Activated gamma-delta T cell (primary cell): Measurements from ENCODE around the gene ARHGAP19.
"Not testable (repeated sequence)": the region's sequence is repeated elsewhere in the genome, so short reads cannot be mapped to it uniquely, and the experiment has no call there.

Source experiments
- DNase-seq: peaks from one replicate; lab custom pipeline; 2025; lab: John Stamatoyannopoulos, UW

ARHGAP19 gene

DNA sequence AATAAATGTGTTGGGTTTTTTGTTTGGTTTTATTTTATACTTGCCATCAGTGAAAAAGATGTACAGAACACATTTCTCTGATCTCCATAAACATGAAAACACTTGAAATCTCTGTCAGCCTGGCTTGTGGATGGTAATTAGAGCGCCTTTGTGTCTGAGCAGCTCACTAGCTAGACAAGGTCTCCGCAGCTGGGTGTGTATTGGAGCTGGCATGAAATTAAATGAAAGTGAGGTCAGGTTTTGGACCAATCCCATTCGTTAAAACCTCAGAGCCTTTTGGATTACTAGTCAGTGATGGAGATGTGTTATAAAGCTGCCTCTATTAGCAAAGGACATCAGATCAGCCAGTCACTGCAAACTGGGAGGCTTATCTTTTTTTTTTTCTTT is 29.4 kb upstream of the ARHGAP19 start:
- DNase-seq: no peak

DNA sequence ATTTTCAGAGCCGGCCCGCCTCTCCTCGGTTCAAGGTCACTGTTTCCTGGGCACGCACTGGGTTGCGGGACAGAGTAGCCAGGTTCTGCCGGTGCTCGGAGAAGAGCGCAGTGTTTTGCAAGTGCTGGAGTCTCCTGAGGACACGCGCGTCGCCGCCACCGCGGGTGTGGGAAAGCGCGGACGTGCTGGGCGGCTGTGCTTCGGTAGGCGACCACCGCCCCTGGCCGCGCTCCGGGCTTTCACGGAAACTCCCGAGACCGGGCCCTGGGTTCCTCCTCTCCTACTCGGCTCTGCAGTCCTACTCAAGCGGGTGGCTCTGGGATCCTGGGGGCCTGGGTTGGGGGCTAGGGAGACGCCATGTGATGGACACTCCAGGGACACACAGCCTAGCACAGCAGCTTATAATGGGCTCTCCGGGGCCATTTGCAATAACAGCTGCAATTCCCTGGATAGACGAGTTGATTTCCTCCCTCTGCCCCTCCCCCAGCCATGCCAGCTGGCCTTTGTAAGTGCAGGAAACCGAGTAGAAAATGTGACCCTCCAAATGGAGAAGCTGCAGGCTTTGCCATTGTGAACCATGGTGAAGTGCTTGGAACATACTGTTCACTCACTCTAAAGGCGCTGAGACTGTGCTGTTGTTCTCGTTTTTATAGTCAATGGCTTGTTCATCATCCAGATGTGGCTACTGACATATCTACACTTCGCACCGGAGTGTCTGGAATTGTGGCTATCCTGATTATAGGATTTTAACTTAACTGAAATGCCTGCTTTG is 28.8 kb upstream of the ARHGAP19 start:
- peak; percentile 13 for DNase-seq

DNA sequence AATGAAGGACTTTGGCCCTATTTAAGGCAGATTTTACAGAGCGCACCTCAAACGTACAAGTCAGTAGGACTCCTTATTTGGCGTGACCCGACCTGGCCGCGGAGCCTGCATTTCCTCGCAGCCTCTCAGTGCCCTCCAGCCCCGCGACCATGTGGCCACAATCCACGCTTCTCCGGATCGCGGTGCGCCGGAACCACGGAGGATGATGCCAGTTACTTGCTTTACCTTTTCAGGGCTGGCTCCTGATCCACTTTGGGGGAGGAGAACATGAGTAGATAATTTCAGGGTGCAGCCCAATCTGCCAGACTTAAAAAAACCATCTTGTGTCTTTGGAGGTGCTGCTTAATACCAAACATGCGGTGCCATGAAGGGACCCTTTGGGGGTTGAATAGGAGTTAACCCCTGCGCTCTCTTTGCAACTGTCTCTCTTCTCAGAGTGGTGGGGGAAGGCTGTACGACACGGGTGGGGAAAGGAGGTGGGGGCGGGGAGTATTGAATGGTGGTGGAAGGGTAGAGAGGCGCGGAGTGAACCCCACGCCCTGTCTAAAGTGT is 28.1 kb upstream of the ARHGAP19 start:
- DNase-seq: peak; percentile 23

DNA sequence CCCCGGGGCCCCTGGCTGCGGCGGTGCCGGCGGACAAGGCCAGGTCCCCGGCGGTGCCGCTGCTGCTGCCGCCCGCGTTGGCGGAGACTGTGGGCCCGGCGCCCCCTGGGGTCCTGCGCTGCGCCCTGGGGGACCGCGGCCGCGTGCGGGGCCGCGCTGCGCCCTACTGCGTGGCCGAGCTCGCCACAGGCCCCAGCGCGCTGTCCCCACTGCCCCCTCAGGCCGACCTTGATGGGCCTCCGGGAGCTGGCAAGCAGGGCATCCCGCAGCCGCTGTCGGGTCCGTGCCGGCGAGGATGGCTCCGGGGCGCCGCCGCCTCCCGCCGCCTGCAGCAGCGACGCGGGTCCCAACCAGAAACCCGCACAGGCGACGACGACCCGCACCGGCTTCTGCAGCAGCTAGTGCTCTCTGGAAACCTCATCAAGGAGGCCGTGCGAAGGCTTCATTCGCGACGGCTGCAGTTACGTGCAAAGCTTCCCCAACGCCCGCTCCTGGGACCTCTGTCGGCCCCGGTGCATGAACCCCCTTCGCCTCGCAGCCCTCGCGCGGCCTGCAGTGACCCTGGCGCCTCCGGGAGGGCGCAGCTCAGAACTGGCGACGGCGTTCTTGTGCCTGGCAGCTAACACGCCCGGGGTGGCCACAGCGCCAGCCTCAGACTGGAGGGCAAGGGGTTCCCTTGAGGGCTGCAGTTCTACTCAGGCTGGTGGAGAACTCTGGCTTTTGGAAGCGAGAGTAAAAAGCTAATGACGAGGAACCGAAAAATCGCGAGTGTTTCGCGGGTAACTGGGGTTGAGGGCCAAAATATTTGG is 27.4 kb upstream of the ARHGAP19 start:
- peak; percentile 53 for DNase-seq

DNA sequence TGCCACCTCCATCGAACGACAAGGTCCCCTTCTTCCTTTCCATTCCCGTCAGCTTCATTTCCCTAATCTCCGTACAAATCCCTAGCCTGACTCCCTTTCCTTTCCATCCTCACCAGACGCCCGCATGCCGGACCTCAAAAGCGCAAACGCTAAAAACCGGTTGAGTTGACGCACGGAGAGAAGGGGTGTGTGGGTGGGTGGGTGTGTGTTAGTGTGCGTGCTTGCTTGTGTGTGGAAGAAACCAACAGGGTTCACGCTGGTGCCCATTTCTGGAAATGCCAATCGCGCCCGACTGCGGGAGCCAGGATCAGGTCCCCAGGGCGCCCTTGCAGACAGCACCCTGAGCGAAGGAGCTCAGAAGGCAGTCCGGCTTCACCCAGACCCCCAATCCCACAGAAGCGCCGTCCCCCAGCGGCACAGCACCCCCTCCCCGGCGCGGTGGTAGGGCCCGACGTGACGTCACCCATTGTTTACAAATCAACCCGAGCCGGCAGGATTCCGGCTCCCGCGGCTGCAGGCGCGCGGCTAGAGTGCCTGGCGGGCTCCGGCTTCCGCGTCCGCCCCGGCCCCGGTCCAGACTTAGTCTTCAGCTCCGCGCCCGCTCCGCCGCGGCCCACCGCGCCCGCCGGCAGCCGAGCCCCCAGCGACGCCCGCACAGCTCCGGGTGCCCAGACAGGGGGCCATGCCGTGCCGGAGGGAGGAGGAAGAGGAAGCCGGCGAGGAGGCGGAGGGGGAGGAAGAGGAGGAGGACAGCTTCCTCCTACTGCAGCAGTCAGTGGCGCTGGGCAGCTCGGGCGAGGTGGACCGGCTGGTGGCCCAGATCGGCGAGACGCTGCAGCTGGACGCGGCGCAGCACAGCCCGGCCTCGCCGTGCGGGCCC is 26.6 kb upstream of the ARHGAP19 start, which contains the start of gene FRAT1:
TSS of gene FRAT1 (plus strand) at position 500 of the 880 bp plus-strand sequence. CDS start at position 683, 183 bp downstream.
- peak; percentile 83 for DNase-seq

DNA sequence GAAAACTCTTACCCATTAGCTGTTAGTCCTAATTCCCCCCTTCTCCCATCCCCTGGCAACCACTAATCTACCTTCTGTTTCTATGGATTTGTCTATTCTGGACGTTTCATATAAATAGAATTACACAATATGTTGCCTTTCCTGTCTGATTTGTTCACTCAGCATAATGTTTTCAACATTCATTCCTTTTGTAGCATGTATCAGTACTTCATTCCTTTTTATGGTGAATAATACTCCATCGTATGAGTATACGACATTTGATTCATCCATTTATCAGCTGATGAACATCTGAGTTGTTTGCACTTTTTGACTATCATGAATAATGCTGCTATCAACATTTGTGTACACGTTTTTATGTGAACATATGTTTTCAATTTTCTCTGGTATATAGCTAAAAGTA is 22.2 kb upstream of the ARHGAP19 start:
- no peak for DNase-seq

DNA sequence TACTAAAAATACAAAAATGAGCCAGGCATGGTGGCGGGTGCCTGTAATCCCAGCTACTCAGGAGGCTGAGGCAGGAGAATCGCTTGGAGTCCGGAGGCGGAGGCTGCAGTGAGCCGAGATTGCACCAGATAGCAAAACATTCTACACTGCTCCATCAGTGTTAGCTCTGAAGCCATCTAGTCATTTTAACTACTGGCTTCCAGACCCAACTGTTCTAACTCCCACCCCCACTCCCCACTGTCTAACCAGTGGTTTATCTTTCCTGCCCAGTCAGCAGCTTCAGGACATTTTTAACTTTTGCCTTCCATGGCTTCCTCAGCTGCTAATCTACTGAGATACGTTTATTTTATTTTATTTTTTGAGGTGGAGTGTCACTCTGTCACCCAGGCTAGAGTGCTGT is 20.5 kb upstream of the ARHGAP19 start:
- no peak for DNase-seq

DNA sequence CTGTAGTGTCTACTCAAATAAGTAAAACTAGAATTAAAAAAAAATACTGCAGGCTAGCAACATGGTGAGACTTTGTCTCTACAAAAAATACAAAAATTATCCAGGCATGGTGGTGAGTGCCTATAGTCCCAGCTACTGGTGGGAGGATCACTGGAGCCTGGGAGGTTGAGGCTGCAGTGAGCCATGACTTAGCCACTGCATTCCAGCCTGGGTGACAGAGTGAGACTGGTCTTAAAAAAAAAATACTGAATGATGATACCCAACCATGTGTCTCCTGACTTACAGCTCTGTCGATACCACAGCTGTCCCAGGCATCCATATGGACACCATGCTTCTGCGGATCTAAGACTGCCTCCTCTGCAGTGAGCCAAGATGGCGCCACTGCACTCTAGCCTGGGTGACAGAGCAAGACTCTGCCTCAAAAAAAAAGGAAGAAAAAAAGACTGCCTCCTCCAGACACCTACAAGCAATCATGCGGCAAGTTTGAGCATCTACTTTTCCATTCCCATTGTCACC is 18.7 kb upstream of the ARHGAP19 start:
- DNase-seq: no peak

DNA sequence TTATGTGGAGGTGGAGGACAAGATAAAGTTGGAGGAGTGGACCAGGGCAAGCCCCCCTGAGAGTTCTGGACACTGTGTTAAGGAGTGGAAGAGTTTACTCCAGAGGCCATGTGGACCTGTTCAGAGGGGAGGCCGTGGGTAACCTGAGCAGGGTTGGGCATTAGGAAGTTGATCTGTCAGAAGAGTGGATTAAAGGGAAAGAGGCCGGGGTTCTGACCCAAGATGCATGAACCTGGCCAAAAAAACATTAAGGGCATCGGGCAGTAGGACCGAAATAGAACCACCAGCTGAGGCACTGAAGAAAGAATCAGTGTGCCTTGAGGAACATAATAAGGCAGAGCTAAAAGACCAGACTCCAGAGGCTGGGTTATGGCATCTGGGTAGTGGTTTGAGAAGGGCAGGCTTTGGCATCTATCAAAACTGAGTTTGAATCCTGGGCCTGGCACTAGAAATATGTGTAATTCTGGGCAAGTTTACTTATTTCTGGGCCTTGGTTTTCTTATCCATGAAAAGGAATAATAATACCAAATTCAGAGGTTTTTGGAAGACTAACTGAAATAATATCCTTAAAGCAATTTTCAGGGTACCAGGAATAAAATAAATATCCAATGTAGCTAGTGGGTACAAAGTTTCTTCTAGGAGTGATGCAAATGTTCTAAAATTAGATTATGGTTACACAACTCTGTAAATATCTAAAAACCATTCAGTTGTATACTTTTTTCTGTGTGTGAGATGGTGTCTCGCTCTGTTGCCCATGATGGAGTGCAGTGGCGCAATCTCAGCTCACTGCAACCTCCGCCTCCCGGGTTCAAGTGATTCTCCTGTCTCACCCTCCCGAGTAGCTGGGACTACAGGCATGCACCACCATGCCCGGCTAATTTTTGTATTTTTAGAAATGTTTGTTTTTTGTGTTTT is 15.7 kb upstream of the ARHGAP19 start:
- DNase-seq: no peak

DNA sequence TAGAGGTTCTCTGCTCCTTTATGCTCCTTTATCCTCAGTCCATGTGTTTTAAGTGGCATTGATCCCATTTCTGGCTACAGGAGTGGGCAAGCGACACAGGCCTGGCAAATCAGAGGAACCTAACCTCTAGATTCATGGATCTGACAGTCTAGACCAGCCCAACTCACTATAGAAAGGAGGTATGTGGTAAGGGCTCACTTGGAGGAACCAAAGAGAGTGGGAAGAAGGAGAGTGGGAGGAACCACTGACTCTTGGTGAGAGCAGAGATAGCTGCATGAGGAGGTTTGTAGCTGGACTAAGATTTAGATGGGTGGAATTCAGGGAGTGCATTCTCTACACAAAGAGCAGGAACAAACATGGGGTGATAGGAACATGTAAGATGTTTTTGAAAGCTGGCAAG is 15.0 kb upstream of the ARHGAP19 start:
- no peak for DNase-seq

DNA sequence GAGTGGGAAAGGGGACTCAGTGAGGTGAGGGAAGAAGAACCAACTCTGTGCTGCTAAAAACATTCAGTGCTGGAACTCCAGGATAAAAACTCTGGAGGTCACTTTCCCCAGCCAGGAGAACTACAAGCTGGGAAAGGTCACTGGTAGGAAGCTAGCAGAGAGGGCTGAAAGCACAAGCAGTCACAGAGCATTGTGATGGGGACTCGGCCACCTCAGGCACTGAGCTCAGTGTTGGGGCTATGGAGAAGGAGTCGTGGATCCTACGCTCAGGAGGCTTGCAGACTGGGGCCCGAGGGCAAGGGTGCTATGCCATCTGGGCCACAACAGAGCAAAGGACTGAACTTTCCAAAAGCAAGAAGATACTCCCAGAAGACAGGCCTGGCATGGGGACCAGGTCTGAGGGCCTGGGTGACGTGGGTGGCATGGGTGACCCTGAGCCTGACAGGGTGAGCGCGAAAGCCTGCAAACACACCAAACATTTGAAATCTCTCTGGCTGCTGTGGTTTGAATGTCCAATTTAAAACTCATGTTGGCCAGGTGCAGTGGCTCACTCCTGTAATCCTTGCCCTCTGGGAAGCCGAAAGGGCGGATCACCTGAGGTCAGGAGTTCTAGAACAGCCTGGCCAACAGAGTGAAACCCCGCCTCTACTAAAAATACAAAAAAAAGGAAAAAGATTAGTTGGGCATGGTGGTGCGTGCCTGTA is 9.8 kb upstream of the ARHGAP19 start:
- no peak for DNase-seq

DNA sequence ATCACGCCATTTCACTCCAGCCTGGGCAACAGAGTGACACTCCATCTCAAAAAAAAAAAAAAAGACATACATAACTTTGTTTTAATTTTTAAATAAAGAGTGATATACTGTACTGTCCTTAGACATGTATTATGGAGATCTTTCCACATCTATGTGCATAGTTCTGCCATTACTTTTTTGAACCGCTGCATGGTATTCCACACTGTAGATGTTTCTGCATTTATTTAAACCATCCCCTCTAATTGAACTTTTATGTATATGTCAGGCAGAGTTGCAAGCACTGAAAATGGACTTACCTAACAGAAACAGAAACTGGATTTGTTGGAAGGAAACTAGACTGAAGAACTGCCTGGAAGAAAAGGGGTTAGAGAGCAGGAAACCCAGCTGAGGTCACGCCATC is 8.5 kb upstream of the ARHGAP19 start:
- no peak for DNase-seq

DNA sequence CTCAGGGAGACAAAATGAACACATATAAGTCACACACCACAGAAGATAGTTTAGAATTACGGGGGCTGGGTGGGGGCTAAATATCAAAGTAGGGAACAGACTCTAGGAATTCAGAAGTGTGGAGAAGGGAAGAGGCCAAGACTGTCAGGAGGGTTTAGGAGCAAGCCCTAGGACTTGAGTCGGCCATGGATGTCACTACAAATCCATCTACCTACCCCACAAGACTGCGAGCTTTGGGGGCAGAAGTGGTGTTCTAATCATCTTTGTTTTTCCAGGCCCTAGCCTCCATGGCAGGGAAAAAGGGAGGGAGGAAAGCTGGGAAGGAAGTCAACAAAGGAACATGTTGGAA is 5.8 kb upstream of the ARHGAP19 start:
- DNase-seq: no peak

DNA sequence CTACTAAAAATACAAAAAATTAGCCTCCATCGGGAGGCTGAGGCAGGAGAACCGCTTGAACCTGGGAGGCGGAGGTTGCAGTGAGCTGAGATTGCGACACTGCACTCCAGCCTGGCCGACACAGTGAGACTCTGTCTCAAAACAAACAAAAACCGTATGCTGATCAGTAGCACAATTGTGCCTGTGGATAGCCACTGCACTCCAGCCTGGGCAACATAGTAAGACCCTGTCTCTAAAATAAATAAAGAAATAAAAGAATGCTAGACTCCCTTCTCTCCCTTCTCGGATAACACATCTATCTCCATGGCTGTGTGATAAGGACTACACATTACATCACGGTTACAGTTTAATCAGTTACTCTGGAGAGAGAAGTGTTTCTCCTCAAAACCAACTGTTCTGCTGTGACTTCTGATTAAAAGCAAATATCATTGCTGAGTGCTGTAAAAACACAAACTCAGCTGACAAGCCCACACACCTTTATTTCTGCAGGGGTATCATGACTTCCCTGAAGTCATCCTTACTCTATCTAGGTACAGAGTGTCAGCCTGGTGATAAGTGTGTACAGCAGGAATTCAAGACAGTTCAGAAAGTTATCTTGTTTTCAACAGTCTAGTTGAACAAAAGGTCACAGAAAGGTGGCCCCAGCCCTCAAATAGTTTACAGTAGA is 5.3 kb upstream of the ARHGAP19 start:
- no peak for DNase-seq

DNA sequence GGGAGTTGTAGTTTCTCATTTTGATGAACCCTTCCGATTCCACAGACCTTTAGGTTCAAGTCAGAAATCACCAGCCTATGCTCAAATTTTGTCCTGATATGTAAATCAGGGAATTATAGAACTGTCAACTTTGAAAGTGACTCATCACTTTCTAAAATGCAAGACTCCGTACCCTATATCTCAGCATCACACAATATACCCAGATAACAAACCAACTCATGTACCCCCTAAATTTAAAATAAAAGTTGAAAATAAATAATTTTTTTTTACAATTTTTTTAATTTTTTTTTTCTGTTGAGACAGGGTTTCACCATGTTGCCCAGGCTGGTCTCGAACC is 393 bp upstream of the ARHGAP19 start:
- no peak for DNase-seq

DNA sequence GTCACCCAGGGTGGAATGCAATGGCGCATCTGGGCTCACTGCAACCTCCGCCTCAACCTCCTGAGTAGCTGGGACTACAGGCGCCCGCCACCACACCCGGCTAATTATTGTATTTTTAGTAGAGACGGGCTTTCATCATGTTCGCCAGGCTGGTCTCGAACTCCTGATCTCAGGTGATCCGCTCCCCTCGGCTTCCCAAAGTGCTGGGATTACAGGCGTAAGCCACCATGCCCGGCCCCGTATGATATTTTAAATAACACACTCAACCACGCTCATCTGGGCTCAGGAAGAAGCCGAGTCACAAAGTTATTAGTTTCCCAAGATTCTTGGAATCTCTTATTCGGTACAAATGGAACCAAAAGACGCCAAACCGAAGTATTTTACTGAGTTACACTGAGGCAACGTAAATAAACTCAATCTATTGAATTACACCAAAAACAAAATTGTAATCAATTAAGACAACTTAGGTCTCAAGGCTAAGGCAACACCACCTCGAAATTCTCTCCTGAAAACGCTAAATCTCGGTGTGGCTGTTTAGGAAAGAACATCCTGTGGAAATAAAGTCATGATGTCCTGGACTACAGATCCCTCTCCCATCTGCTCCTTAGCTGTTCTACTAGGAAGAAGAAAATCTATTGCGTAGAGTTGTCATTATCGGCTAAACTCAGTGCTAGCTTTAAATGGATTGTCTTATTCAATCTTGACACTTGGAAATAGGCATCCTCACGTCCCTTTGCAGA is 910 bp downstream of the ARHGAP19 start:
- no peak for DNase-seq

DNA sequence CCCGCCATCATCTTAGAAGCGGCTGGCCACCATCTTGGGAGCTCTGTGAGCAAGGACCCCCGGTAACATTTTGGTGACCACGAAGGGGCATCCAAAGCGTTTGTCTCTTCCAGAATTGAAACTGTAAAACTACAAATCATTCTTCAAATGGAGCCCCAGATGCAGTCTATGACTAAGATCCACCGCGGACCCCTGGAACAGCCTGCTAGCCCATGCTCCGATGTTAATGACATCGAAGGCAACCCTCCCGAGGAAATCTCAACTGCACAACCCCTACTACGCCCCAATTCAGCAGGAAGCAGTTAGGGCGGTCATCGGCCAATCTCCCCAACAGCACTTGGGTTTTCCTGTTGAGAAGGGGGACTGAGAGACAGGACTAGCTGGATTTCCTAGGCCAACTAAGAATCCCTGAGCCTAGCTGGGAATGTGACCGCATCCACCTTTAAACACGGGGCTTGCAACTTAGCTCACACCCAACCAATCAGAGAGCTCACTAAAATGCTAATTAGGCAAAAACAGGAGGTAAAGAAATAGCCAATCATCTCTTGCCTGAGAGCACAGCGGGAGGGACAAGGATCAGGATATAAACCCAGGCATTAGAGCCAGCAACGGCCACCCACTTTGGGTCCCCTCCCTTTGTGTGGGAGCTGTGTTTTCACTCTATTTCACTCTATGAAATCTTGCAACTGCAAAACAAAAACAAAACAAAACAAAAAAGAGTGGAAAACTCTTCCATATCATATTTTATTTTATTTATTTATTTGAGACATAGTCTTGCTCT is 1.7 kb downstream of the ARHGAP19 start:
- DNase-seq: not testable (repeated sequence)

DNA sequence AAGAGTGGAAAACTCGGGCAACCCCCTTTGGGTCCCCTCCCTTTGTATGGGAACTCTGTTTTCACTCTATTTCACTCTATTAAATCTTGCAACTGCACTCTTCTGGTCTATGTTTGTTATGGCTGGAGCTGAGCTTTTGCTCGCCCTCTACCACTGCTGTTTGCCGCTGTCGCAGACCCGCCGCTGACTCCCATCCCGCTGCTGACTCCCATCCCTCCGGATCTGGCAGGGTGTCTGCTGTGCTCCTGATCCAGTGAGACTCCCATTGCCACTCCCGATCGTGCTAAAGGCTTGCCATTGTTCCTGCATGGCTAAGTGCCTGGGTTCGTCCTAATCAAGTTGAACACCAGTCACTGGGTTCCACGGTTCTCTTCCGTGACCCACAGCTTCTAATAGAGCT is 2.4 kb downstream of the ARHGAP19 start:
- DNase-seq: not testable (repeated sequence)
